Immature natural killer cell (primary cell): ENCODE results near the gene PPY. TPM values are rescaled to one million over a fixed set of nuclear protein-coding genes. Genes with fewer than 3 reads are reported as not detected.
"Not testable (repeated sequence)": the region's sequence is repeated elsewhere in the genome, so short reads cannot be mapped to it uniquely, and the experiment has no call there.

Experiments used
- DNase-seq, 3 donors: peaks; one replicate each; pipeline ENCODE4 v3.0.0; 2022; ENCODE audit warnings: mixed read lengths in 1 of 3
- H3K27ac Mint-ChIP-seq, 6 donors: one replicate each; pipeline ENCODE4 v1.8.0; 2020; ENCODE audit warnings: mixed read lengths in 6 of 6, mild to moderate bottlenecking in 5 of 6, inconsistent platforms in 4 of 6, moderate library complexity in 3 of 6
- H3K27me3 Mint-ChIP-seq, 3 donors: one replicate each; pipeline ENCODE4 v1.8.0; 2020 to 2021; ENCODE audit warnings: low read depth in 3 of 3, mild to moderate bottlenecking in 3 of 3, mixed read lengths in 3 of 3, moderate library complexity in 3 of 3, inconsistent platforms in 1 of 3
- H3K36me3 Mint-ChIP-seq, 3 donors: one replicate each; pipeline ENCODE4 v1.8.0; 2020; ENCODE audit warnings: mixed read lengths in 3 of 3, inconsistent platforms in 2 of 3, mild to moderate bottlenecking in 2 of 3
- H3K4me1 Mint-ChIP-seq, 2 donors: one replicate each; pipeline ENCODE4 v1.8.0; 2020; ENCODE audit warnings: inconsistent platforms in 2 of 2, mild to moderate bottlenecking in 2 of 2, mixed read lengths in 2 of 2, moderate library complexity in 1 of 2
- H3K4me3 Mint-ChIP-seq, 5 donors: one replicate each; pipeline ENCODE4 v1.8.0; 2020; ENCODE audit warnings: mild to moderate bottlenecking in 5 of 5, mixed read lengths in 5 of 5, inconsistent platforms in 3 of 5, moderate library complexity in 3 of 5
- H3K9me3 Mint-ChIP-seq, 6 donors: one replicate each; pipeline ENCODE4 v1.8.0; 2020; ENCODE audit warnings: mild to moderate bottlenecking in 6 of 6, mixed read lengths in 6 of 6, inconsistent platforms in 4 of 6, moderate library complexity in 3 of 6
- polyA plus RNA-seq, 3 donors: library from polyadenylated mRNA; unstranded; fragments of 300-500 nt; fragmentation: Illumina TruSeq; gene quantifications; one replicate each; pipeline ENCODE4 v1.2.3, GENCODE V29; 2021

PPY gene
- polyA plus RNA-seq, 3 donors from 2014 or later = not detected

GRCh38 chr17:43900183-43900857 is 42.0 kb downstream of the PPY start:
- Mint-ChIP-seq H3K4me3 (peak overlapping the region; percentile 56 to 74 (median 66)), H3K36me3 (no peaks in the 10 kb centered on the region), H3K4me1 (peaks cover 0 to 4% of the 10 kb centered on the region in 2 donors), H3K9me3 (no peaks in the 10 kb centered on the region), H3K27me3 (peaks cover 3 to 26% (median 12%) of the 10 kb centered on the region in 3 donors), H3K27ac (peak overlapping the region in 1 of 6 donors; percentile 34)
- DNase-seq = peak; percentile 59 to 63 (median 60)

GRCh38 chr17:43898446-43898845 is 43.8 kb downstream of the PPY start:
- H3K27ac Mint-ChIP-seq = no peak overlapping the region
- H3K4me1 Mint-ChIP-seq = peaks cover 0 to 4% of the 10 kb centered on the region in 2 donors
- H3K36me3 Mint-ChIP-seq = no peaks in the 10 kb centered on the region
- no peak overlapping the region for H3K4me3 Mint-ChIP-seq
- no peak for DNase-seq
- H3K9me3 Mint-ChIP-seq = no peaks in the 10 kb centered on the region
- H3K27me3 Mint-ChIP-seq = peaks cover 1 to 21% (median 8%) of the 10 kb centered on the region in 3 donors

- no peak for DNase-seq
- Mint-ChIP-seq H3K36me3 (no peaks in the 10 kb centered on the region), H3K27me3 (peaks cover 1 to 21% (median 8%) of the 10 kb centered on the region in 3 donors), H3K4me3 (no peak overlapping the region), H3K4me1 (peaks cover 0 to 4% of the 10 kb centered on the region in 2 donors), H3K9me3 (no peaks in the 10 kb centered on the region), H3K27ac (no peak overlapping the region)
These were observed 44.4 kb downstream of the PPY start for GRCh38 chr17:43897831-43898230.

DNA sequence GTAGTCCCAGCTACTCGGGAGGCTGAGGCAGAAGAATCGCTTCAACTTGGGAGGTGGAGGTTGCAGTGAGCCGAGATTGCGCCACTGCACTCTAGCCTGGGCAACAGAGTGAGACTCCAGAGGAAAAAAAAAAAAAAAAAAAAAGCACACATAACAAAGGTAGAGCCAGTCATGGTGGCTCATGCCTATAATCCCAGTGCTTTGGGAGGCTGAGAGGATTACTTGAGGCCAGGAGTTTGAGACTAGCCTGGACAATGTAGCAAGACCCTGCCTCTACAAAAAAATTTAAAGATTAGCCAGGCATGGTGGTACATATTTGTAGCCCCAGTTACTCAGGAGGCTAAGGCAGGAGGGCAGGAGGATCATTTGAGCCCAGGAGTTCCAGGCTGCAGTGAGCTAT is 47.8 kb downstream of the PPY start:
- not testable (repeated sequence) for H3K4me1 Mint-ChIP-seq, H3K27ac Mint-ChIP-seq, H3K9me3 Mint-ChIP-seq, H3K36me3 Mint-ChIP-seq, H3K4me3 Mint-ChIP-seq, DNase-seq
- H3K27me3 Mint-ChIP-seq = peaks cover 0 to 21% (median 8%) of the 10 kb centered on the region in 3 donors

GRCh38 chr17:43892647-43892952 is 49.7 kb downstream of the PPY start:
- no peak overlapping the region for H3K4me3 Mint-ChIP-seq
- no peaks in the 10 kb centered on the region for H3K36me3 Mint-ChIP-seq
- H3K9me3 Mint-ChIP-seq = no peaks in the 10 kb centered on the region
- no peak overlapping the region for H3K27ac Mint-ChIP-seq
- H3K27me3 Mint-ChIP-seq = peaks cover 0 to 22% (median 6%) of the 10 kb centered on the region in 3 donors
- DNase-seq = no peak
- no peaks in the 10 kb centered on the region for H3K4me1 Mint-ChIP-seq

GRCh38 chr17:43891851-43892646 is 50.2 kb downstream of the PPY start:
- no peak overlapping the region for H3K27ac Mint-ChIP-seq

More at GRCh38 chr17:43891851-43892646, 50.2 kb downstream of the PPY start:
- H3K4me1 Mint-ChIP-seq = no peaks in the 10 kb centered on the region
- no peak overlapping the region for H3K4me3 Mint-ChIP-seq
- H3K36me3 Mint-ChIP-seq = no peaks in the 10 kb centered on the region
- no peak for DNase-seq
- peaks cover 0 to 21% (median 6%) of the 10 kb centered on the region in 3 donors for H3K27me3 Mint-ChIP-seq
- H3K9me3 Mint-ChIP-seq = no peaks in the 10 kb centered on the region

Other genes with a start within 250 kb of the PPY start
- under 1 TPM in 1 of 3 donors, not detected in 2; 0.10 TPM for gene SOST, start 183.7 kb downstream of the PPY start, polyA plus RNA-seq
- gene DUSP3, start 163.5 kb downstream of the PPY start, polyA plus RNA-seq = 10 to 100 TPM in 2 of 3 donors, 1 to 10 TPM in 1; 9.1 to 13.6 (median 12.3) TPM
- gene CFAP97D1, start 162.0 kb downstream of the PPY start, polyA plus RNA-seq = not detected
- not detected for gene MPP3, start 109.3 kb downstream of the PPY start, polyA plus RNA-seq
- gene CD300LG, start 95.3 kb downstream of the PPY start, polyA plus RNA-seq = not detected
- gene MPP2, start 34.9 kb downstream of the PPY start, polyA plus RNA-seq = under 1 TPM in 1 of 3 donors, not detected in 2; 0.55 TPM
- gene PYY, start 11.5 kb upstream of the PPY start, polyA plus RNA-seq = not detected
- 1 to 10 TPM in 2 of 3 donors, under 1 TPM in 1; 0.75 to 1.9 (median 1.2) TPM for gene NAGS, start 62.1 kb upstream of the PPY start, polyA plus RNA-seq
- gene TMEM101, start 72.5 kb upstream of the PPY start, polyA plus RNA-seq = 10 to 100 TPM; 31.6 to 40.3 (median 38.3) TPM
- 10 to 100 TPM; 56.5 to 82.6 (median 77.9) TPM for gene LSM12, start 124.2 kb upstream of the PPY start, polyA plus RNA-seq
- 10 to 100 TPM; 30.9 to 41.6 (median 31.5) TPM for gene G6PC3, start 128.3 kb upstream of the PPY start, polyA plus RNA-seq
- gene HDAC5, start 181.2 kb upstream of the PPY start, polyA plus RNA-seq = 10 to 100 TPM; 12.0 to 28.7 (median 20.3) TPM
- 1 to 10 TPM in 1 of 3 donors, under 1 TPM in 1, not detected in 1; 0.22 to 1.0 TPM for gene HROB, start 199.5 kb upstream of the PPY start, polyA plus RNA-seq
- gene ASB16, start 228.2 kb upstream of the PPY start, polyA plus RNA-seq = under 1 TPM in 1 of 3 donors, not detected in 2; 0.27 TPM
- 10 to 100 TPM; 20.2 to 32.8 (median 26.5) TPM for gene TMUB2, start 244.5 kb upstream of the PPY start, polyA plus RNA-seq